Stimulated activated CD4-positive, alpha-beta T cell treated with anti-CD3 and anti-CD28 coated beads, Interleukin-1b, Interleukin-23, amount 100 ng/mL, for 24 hours (primary cell): ENCODE results near the gene EVA1A.
"Not testable (repeated sequence)": the region's sequence is repeated elsewhere in the genome, so short reads cannot be mapped to it uniquely, and the experiment has no call there.

Experiments
- DNase-seq, 4 experiments: peaks; one replicate each; pipeline ENCODE4 v3.0.0-alpha.2; 2020; ENCODE audit warnings: low read depth in 4 of 4, low spot score in 1 of 4

Gene EVA1A

DNA sequence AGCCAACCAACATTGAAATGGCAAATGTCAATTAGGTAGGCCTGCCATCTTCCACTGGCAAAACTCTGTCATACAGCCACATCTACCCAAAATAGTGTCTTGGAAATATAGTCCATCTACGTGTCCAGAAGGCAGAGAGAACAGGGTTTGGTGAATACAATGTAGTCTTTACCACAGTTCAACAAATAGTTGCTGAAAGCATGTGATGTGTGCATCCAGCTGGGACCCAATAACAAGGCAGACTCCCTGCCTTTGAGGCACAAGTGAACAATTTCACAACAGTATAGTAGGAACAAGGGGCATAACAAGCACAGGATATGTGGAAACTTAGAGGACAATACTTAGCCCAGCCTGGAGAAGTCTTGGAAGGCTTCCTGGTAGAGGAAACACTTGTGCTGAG lies 72.6 kb downstream of the EVA1A start:
- DNase-seq, result no peak

DNA sequence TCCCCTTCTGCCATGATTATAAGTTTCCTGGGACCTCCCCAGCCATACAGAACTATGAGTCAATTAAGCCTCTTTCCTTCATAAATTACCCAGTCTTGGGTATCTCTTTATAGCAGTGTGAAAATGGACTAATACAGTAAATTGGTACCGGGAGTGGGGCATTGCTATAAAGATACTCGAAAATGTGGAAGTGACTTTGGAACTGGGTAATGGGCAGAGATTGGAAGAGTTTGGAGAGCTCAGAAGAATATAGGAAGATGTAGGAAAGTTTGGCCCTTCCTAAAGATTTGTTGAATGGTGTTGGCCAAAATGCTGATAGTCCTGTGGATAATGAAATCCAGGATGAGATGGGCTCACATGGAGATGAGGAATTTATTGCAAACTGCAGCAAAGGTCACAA lies 74.0 kb downstream of the EVA1A start:
- DNase-seq, result not testable (repeated sequence)

DNA sequence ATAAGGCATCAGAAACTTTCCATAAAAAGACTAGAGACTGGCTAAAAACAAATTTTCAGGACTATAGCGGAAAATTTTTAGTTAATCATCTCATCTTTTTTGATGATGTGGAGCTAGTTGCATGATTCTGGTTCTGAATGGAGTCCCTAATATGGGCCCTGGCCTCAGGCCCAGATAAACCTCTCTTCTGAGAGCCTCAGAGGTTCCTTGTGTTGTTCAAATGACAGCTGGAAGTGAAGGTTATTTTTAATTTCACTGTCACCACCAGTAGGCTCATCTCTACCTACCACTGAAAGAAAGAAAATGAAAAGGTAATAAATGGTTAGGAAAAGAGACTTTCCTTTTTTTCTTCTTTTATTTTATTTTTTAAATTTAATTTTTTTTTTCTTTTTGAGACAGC lies 75.9 kb downstream of the EVA1A start:
- no peak for DNase-seq

DNA sequence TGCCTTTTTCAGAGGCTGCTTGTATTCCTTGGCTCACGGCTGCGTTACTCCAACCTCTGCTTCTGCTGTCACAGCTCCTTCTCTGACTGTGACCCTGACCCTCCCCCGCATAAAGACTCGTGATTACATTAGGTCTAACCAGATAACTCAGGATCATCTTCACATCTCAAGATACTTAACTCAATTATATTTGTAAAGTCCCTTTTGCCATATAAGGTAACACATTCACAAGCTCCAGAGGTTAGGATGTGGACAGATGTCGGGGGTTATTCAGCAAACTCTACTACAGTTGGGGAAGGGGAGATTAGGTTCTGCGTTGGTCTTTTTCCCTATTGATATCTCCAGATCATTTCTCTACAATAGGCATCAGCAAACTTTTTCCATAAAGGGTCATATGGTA lies 76.9 kb downstream of the EVA1A start:
- DNase-seq, result no peak

DNA sequence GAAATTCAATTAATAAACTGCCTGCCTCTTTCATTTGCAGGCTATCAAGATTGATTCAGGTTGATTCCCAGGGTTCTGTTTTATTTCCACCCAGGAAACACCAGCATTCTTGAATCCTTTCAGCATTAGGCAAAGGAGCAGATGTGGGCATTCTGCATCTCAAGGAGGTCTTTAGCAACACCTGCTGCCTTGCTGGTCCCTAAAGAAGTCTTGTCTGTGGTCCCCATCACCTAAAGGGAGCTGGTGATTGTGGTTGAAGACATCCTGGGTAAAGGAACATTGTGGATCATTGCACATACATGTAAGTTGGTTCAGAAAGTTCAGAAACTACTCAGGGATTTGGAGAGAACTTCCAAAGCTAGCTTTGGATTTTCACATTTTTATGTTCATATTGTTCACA lies 78.3 kb downstream of the EVA1A start:
- no peak for DNase-seq

DNA sequence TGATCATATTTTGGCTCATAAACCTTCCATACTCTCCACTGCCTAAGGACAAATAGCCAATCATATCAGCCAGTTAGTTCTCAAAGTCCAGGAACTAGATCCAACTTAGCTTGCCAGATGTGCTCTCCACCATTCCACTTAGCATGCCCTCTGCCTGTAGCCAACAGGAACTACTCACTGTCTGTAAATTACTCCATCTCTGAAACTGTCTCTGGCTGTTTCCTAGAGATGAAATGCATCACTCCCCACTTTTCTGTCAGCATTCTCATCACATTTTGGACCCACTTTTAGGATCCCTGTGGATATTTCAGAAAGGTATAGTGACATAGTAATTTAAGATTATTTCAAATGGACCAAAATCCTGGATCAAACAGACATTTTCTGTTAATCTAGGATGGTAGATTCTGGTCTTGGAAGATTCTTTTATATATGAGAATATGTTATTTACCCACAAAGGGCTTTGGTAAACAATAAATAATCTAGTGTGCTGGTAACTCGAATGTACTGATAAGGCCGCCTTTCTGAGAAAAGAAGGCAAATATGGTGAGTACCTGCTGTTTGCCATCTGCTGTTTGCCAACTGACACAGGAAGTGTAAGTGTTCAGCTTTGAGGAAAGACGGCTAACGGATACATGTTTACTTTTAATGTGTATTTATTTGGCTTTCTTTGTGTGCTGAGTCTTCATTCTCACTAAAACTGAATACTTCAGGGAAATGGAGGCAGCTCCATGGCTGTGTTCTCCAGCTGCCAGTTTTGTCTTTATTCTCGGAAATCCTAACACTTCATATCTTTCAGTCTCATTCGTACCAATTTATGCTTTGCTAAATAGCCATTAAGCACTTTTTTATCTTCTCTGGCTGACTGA lies 79.5 kb downstream of the EVA1A start:
- DNase-seq, result no peak

DNA sequence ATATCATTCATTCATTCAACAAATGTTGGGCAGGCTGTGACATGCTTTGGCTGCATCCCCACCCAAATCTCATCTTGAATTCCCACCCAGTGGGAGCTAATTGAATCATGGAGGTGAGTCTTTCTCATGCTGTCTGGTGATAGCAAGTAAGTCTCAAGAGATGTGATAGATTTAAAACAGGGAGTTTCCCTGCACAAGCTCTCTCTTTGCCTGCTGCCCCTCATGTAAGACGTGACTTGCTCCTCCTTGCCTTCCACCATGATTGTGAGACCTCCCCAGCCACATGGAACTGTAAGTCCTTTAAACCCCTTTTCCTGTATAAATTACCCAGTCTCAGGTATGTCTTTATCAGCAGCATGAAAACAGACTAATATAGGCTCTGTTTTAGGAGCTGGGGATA lies 83.0 kb downstream of the EVA1A start:
- not testable (repeated sequence) for DNase-seq

DNA sequence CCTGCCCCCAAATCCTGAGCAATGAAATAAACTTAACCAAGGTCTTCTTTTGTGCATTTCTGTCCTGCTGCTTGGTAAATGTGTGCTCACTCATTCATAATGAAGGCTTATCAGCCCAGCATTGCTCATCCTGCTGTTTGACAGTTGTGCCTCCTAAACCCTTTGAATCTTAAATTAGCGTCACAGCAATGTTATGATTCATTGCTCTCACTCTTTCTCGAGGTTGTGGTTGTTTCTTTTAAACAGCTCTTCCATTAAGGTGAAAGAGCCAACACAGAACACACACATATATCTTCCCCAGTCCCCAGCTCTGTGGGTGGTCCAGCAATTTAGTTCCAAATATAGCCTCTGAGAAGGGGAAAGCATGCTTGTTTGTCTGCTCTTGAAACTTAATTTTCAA lies 84.0 kb downstream of the EVA1A start:
- DNase-seq, result no peak

DNA sequence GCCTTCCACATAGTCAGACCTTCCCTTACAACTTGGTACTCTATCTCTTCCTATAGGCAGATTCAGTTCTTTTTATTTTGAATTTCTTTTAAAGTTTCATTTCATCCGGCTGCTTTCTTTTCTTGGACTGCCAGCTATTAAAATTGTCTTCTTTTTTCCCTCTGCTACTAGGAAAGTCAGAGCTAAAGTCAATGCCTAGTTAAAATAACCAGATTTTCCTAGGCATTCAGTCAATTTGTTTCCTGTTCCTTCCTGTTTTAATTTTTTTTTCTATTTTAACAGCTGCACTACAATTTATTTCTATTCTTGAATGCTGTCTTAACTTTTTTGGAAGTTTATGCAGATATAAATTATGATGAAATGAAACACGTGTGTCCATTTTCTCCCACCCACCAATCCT lies 84.8 kb downstream of the EVA1A start:
- no peak for DNase-seq

DNA sequence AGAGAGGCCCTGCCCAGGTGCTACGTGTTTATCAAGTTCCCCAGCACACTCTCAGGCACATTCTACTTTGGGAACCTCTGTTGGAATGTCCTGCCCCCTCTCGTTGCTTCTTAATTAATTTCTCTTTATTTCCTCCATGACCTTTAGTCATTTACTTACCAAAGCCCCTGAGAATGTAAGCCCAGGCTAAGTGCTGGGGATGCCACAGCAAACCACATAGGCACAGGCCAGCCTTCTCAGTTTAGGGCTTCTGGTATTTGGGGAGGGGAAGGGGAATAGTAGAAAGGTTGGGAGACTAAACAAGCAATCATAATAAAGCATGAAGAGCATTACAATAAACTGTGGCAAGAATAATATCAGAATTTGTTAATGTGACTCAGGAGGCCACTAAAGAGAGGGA lies 85.7 kb downstream of the EVA1A start:
- DNase-seq, result no peak

DNA sequence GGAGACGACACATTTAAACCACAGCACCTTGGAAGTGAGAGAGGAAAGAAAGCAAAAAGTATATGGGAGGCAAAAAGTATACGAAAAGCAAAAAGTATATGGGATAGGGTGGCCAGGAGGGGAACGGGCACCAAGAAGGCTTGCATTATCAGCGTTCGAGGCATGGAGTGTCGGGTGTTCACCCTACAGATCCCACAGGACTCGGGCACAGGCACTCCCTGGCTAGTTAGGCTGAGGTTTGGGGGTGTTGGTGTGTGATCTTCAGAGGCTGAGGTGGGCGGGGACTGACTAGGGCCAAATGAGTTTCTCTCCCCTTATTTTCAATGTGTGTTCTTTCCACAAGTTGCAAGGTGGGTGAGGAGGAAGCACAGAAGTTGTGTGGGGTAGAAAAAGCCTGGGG lies 86.6 kb downstream of the EVA1A start:
- DNase-seq, result no peak

DNA sequence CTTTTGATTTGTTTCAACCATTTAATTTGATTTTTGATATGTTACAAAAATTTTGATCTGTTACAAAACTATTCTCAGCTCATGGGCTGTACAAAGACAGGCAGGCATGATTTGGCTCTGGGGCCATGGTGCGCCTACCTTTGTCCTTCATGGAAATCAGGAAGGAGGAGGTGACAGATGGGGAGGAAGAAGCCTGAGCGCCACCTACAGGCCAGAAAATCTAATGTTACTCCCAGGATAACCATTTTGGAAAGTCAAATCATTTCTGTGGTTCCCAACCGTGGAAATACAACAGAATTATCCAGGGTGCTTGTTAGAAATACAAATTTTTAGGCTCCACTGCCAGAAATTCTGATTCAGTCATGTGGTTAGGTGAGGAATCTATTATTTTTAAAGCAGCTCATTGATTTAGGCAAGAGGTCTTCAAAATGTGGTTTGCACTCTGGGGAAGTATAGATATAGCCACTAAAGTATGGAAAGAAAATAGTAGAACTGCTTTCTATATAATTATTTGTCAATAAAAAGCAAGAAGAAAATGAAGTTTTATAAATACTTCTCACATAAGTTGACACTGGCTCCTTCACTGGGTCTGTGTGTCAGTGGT lies 93.9 kb downstream of the EVA1A start:
- no peak for DNase-seq

DNA sequence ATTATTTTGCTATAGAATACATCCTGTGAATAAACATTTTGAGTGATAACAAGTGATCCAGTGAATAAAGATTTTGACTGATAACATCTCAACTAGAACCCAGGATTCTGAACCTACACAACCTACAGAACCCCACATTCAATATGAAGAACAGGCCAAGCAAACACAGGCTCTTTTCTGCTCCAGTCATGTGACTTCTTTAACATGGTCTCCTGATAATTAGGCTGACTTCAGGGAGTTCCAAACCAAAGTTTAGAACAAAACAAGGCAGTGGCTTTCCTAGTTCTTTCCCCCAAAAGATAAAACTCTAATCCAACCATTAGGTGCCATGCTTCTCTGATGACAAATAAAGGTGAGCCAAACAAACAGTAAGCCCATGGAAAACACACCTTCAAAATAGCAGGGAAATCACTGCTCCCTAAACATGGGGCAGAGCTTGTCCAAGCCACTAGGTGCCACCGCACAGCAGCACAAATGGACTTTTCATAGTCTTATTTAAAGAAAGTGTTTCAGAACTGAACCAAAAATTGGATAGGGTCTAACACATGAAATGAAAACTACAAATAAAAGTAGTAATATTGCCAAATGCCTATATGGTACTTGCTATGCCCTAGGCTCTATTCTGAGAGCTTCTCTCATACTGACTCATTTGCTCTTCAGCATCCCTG lies 95.3 kb downstream of the EVA1A start:
- no peak for DNase-seq

DNA sequence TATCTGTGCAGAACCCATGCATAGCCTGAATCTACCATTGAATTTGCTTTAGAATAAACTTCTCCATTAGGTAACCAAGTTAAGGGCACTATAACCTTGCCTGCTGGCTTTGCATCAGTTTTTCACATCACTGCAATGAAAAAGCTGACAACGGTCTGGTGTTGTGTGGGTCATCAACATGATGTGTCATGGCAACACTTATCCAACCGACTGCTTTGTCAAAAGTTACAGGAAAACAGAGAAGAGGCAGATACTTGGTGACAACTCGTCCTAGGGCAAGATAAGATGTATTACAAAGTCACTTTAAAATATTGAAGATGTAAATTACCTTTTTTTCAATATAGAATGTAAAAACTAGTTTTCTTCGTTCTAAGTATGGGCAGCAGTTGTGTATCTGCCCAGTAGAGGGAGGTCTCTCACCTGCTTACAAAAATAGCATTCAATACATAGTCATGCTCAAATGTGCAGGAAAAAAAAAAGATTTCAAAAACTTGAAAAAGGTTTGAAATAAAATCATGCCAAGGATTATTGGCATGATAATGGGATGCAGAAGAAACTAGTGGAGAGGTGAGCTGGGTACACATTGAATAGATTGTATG lies 96.3 kb downstream of the EVA1A start:
- DNase-seq, result no peak

DNA sequence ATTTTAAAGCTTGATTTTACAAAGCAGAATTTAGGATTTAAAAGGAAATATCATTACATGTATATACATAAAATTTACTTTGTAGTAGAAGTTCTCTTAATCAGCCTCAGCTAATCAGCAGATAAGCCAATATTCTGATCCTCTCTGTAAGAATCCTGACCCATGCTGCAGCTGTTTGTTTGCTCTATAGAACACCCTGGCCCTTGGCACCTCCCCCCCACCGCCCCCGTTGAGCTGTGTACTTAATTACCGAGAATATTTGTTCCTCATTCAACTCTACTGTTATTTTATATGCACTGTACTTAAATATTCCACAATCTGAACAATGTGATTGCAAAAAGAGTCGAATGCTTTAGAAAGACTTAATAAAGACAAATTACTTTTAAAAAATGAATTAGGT lies 98.0 kb downstream of the EVA1A start:
- no peak for DNase-seq

DNA sequence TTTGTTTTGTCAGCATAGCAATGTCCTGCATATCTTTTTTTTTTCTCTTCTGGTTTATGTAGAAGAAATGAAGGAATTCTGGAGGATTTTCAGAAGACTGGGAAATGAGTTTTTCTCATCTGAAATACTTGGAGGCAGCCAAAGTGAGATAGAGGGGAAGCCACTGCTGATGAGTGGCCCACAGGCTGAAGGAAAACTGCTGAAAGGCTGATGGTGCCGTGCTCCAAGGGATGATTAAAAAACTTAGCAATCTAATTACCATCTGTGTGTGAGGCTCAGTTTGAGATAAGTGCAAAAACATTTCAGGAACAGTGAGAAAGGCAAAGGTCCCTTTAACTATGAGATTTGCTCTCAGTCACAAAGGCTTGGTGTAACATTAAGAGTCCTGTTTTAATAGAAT lies 98.5 kb downstream of the EVA1A start:
- DNase-seq, result no peak

DNA sequence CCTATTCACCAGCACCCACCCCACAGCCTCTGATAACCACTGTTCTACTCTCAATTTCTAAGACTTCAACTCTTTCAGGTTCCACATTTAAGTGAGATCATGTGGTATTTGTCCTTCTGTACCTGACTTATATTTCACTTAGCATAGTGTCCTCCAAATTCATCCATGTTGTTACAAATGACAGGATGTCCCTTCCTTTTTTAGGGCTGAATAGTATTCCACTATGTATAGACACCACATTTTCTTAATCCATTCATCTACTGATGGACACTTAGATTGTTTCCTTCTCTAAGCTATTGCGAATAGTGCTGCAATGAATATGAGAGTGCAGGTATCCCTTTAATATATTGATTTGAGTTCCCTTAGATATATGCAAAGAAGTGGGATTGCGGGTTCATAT lies 100.1 kb downstream of the EVA1A start:
- DNase-seq, result no peak

DNA sequence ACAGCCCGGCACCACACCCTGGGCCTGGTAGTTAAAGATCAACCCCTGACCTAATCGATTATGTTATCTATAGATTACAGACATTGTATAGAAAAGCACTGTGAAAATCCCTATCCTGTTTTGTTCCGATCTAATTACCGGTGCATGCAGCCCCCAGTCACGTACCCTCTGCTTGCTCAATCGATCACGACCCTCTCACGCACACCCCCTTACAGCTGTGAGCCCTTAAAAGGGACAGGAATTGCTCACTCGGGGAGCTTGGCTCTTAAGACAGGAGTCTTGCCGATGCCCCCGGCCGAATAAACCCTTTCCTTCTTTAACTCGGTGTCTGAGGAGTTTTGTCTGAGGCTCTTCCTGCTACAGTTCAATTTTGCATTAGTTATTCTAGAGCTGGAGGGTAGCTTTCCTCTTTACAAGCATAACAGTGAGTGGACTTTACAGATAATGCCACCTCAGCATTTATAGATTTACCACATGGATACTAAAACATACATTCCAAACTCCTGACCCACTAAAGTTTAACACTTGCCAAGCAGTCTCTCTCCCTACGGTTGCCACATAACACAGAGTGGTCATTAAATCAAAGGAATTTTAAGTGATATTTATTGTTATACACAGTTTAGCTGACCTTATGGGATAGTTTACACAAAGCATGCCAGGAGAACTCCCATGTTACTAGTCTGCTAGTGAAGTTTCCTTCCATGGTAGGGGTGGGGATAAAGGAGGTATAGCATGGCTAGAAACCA lies 101.0 kb downstream of the EVA1A start:
- DNase-seq, result no peak

DNA sequence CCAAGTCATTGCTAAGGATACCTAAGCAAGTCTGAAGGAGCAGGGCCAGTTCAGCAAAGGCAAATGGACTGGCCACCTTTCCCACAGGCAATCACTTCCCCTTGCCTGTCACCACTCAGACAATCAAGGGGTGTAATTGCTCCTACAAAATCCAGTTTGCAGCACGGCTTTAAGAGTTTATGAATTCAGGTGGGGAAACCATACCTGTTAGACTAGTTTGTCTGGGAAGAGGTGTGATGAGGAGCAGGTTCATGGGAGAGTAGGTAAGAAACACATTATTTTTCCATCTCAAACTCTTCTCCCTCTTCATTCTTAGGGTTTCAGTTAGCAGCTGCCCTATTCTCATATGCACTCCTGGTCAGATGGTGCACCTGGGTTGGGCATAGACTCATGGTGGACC lies 102.5 kb downstream of the EVA1A start:
- DNase-seq, result no peak

DNA sequence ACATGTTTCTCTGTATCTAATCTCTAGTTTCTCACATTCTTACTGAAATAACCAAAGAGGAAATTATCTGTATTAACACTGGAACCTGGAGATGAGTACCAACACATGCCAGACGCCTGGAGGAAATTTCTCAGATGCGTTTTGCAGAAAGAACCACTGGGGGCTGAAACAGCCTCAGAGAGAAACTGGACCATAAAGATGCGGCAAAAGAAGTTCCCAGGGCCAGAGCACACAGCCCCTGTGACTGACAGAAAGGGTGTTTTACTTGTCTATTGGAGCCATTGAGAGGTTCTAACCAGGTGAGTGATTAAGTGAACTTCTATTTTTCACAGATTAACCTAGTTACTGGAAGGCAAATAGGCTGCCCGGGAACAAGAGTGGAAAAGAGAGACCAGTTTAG lies 103.9 kb downstream of the EVA1A start:
- DNase-seq, result no peak

DNA sequence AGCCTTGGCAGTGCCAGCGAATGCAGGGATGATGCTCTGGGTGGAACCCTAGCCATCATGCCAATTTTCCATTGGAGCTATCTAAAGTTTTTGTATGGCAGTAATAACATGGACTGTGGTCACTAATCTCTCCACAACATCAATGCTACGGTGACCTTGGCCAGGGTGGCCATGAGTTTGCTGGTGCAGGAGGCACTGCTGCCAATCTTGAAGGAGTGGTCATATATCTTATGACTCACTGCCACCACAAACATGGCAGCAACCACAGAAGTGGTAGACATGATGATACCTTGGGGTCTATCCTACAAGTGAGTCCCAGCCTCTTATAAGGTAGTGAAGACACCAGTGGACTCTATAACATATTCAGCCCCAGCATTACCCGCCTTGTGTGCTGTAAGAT lies 104.6 kb downstream of the EVA1A start:
- DNase-seq, result no peak
